Central memory CD8-positive, alpha-beta T cell (primary cell): ENCODE data around the gene ERC2.

ENCODE experiments used
- ATAC-seq: fragments of 150-1000 bp; cut with Tn5 transposase; replicated peaks from 2 replicates; pipeline ENCODE4 v1.10.0; 2022; ENCODE audit warnings: mild to moderate bottlenecking, moderate FRiP score, moderate number of reproducible peaks; ENCODE audit not compliant: poor library complexity, severe bottlenecking; ENCODE audit errors: extremely low read depth
- DNase-seq, 2 donors: peaks; one replicate each; pipeline ENCODE4 v3.0.0; 2021; ENCODE audit warnings: low spot score in 2 of 2
- H3K27ac Mint-ChIP-seq: one replicate; pipeline ENCODE4 v1.8.0; 2022; ENCODE audit warnings: low read depth, mild to moderate bottlenecking, moderate library complexity, mixed read lengths
- H3K27me3 Mint-ChIP-seq: one replicate; pipeline ENCODE4 v1.8.0; 2022; ENCODE audit warnings: mixed read lengths
- H3K36me3 Mint-ChIP-seq: one replicate; pipeline ENCODE4 v1.8.0; 2022; ENCODE audit warnings: mild to moderate bottlenecking, moderate library complexity, mixed read lengths; ENCODE audit not compliant: insufficient read depth
- H3K4me1 Mint-ChIP-seq: one replicate; pipeline ENCODE4 v1.8.0; 2022; ENCODE audit warnings: mixed read lengths
- H3K4me3 Mint-ChIP-seq: one replicate; pipeline ENCODE4 v1.8.0; 2022; ENCODE audit warnings: mild to moderate bottlenecking, moderate library complexity, mixed read lengths
- H3K9me3 Mint-ChIP-seq: one replicate; pipeline ENCODE4 v1.8.0; 2022; ENCODE audit warnings: mixed read lengths

The ERC2 gene

DNA sequence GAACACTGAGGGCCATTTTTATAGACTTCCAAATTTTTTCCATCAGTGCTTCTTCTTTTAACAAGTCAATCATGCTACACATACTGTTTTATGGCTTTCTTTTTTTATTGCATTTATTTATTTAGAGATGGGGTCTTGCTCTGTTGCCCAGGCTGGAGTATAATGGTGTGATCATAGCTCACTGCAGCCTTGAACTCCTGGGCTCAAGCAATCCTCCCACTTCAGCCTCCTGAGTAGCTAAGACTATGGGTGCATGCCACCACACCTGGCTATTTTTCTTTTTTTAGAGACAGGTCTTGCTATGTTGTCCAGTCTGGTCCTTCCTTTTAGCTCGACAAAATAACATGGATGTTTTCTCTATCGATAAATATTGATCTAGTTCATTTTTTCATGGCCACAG is 555.4 kb downstream of the ERC2 start:
- ATAC-seq (no peak), DNase-seq (no peak)
- no peaks in the 10 kb centered on the region for H3K4me1 Mint-ChIP-seq
- H3K27ac Mint-ChIP-seq = no peak overlapping the region
- peaks cover 13% of the 10 kb centered on the region for H3K9me3 Mint-ChIP-seq
- H3K27me3 Mint-ChIP-seq = no peaks in the 10 kb centered on the region
- H3K36me3 Mint-ChIP-seq = no peaks in the 10 kb centered on the region
- no peak overlapping the region for H3K4me3 Mint-ChIP-seq

- no peak for ATAC-seq
- Mint-ChIP-seq H3K36me3 (no peaks in the 10 kb centered on the region), H3K27ac (no peak overlapping the region), H3K4me3 (no peak overlapping the region), H3K27me3 (no peaks in the 10 kb centered on the region), H3K4me1 (no peaks in the 10 kb centered on the region), H3K9me3 (peaks cover 13% of the 10 kb centered on the region)
- no peak for DNase-seq
Measured at GRCh38 chr3:55911266-55911665, 557.0 kb downstream of the ERC2 start.

- no peaks in the 10 kb centered on the region for H3K27me3 Mint-ChIP-seq
- DNase-seq = no peak
- H3K27ac Mint-ChIP-seq = no peak overlapping the region
- no peak overlapping the region for H3K4me3 Mint-ChIP-seq
- H3K4me1 Mint-ChIP-seq = no peaks in the 10 kb centered on the region
- H3K36me3 Mint-ChIP-seq = no peaks in the 10 kb centered on the region
- H3K9me3 Mint-ChIP-seq = peaks cover 13% of the 10 kb centered on the region
- ATAC-seq = no peak
Measured at GRCh38 chr3:55910543-55910942, 557.7 kb downstream of the ERC2 start.

DNA sequence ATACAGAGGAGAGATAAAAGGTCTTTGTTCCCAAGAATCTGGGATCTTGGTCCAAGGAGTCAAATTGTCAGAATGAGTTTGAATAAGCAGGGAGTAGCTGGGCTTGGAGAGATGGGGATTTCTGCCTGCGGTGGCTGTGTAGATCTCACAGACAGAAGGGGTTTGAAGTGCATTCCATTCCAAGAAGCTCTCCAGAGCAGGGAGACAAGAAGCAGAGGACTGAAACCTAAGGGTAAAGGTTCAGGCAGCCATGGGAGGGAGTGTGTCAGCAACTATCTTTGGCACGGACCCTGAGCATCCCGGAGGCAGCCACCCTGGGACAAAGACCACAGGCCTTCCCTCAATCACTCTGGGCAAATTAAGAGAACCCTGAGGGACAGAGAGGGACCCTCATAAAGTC is 558.9 kb downstream of the ERC2 start:
- Mint-ChIP-seq H3K27me3 (no peaks in the 10 kb centered on the region), H3K27ac (no peak overlapping the region), H3K4me3 (no peak overlapping the region), H3K4me1 (no peaks in the 10 kb centered on the region), H3K9me3 (peaks cover 7% of the 10 kb centered on the region), H3K36me3 (no peaks in the 10 kb centered on the region)
- DNase-seq (no peak), ATAC-seq (no peak)

DNA sequence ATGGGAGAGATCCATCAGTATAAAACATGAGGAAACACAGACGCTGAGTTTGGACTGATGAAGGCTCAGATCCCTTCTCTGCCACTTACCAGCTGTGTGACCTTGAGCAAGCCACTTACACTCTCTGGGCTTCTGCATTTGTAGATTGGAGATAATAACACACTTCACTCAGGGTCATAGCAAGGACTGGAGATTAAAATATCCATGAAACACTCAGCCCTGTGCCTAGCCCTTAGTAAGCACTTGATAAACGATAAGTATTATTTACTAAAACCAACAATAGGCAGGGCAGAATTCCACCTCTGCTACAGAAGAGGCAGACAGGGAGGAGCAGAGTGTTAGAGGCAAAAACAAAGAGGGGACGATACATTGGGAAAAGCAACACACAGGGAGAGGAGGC is 560.7 kb downstream of the ERC2 start:
- no peak for ATAC-seq
- no peaks in the 10 kb centered on the region for H3K36me3 Mint-ChIP-seq
- no peaks in the 10 kb centered on the region for H3K4me1 Mint-ChIP-seq
- H3K4me3 Mint-ChIP-seq = no peak overlapping the region
- DNase-seq = no peak
- H3K27ac Mint-ChIP-seq = no peak overlapping the region
- H3K9me3 Mint-ChIP-seq = peaks cover 6% of the 10 kb centered on the region
- no peaks in the 10 kb centered on the region for H3K27me3 Mint-ChIP-seq

DNA sequence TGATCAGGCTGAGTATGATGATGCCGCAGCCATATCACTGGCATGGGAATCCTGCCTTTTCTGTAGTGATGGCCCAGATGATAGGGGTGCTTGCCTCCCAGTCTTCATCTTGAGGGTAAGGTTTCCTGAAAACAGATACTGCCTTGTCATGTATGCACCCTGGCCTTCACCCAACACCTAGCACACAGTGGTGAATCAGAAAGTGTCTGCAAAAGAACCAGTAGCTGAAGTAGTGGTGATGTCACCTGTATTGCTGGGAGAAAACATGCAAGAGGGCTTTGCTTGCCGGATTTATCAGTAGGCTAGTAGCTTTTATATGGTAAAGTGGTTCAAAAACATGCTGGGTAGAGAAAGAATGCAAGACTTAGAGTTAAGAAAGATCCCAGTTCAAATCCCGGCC is 561.4 kb downstream of the ERC2 start:
- H3K36me3 Mint-ChIP-seq = no peaks in the 10 kb centered on the region
- H3K27ac Mint-ChIP-seq = no peak overlapping the region
- no peaks in the 10 kb centered on the region for H3K27me3 Mint-ChIP-seq
- no peak overlapping the region for H3K4me3 Mint-ChIP-seq
- no peak for ATAC-seq
- peaks cover 6% of the 10 kb centered on the region for H3K9me3 Mint-ChIP-seq
- no peaks in the 10 kb centered on the region for H3K4me1 Mint-ChIP-seq
- no peak for DNase-seq

GRCh38 chr3:55904716-55905115 is 563.6 kb downstream of the ERC2 start:
- Mint-ChIP-seq H3K9me3 (peaks cover 6% of the 10 kb centered on the region), H3K27me3 (no peaks in the 10 kb centered on the region), H3K4me3 (no peak overlapping the region), H3K36me3 (no peaks in the 10 kb centered on the region), H3K27ac (no peak overlapping the region), H3K4me1 (no peaks in the 10 kb centered on the region)
- no peak for ATAC-seq
- DNase-seq = no peak

DNA sequence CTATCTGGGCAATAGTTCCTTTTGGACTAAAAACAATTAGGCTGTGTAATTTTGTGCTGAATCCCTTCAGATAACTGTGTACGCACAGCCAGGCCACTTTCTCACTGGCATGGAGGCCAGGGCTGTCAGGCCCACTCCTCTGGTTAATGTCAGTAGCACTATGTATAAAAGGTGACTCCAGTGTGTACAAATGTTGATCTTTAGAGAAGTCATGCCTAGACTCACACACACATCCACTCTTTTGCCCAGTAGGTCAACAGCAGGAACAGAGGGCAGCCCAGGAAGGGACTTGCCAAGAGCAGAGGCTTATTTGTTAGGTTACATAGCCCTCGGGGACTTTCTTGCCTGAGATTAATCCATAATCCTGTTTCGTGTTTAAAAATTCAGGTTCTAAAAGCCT is 564.6 kb downstream of the ERC2 start:
- Mint-ChIP-seq H3K27me3 (no peaks in the 10 kb centered on the region), H3K27ac (no peak overlapping the region), H3K4me1 (no peaks in the 10 kb centered on the region), H3K36me3 (no peaks in the 10 kb centered on the region), H3K4me3 (no peak overlapping the region), H3K9me3 (peaks cover 6% of the 10 kb centered on the region)
- no peak for DNase-seq
- ATAC-seq = no peak

DNA sequence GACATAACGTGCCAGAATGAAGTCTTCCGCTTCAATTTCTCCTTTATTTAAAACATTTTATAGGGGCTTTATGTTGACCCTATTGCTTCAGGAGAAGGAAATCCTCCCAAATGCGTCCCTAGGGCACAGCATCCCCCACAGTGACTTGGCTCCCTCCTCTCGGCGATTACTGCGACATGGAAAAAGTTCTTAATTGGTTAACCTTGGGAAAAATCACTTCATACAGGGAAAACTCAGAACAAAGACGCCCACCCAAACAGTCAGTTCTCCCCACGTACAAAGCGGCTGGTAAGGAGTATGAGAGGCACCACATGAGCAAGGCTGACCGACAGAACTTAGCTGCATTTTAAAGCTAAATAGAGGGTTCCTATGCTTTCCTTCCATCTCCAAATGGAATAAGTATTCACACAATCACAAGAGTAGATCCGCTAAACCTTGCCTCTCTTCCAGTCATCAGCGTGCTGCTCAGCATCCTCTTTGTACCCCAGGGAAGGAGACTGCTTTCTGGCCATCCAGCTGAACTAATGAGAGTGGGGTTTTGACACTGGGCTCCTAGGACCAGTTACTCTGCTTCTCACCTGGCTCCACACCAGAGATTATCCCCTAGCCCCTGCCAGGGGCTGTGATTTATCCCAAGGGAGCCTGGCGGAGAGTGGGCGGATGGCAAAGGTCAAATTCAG is 565.9 kb downstream of the ERC2 start:
- Mint-ChIP-seq H3K4me1 (no peaks in the 10 kb centered on the region), H3K27ac (no peak overlapping the region), H3K4me3 (no peak overlapping the region), H3K27me3 (no peaks in the 10 kb centered on the region), H3K36me3 (no peaks in the 10 kb centered on the region), H3K9me3 (no peaks in the 10 kb centered on the region)
- ATAC-seq = no peak
- DNase-seq = no peak

DNA sequence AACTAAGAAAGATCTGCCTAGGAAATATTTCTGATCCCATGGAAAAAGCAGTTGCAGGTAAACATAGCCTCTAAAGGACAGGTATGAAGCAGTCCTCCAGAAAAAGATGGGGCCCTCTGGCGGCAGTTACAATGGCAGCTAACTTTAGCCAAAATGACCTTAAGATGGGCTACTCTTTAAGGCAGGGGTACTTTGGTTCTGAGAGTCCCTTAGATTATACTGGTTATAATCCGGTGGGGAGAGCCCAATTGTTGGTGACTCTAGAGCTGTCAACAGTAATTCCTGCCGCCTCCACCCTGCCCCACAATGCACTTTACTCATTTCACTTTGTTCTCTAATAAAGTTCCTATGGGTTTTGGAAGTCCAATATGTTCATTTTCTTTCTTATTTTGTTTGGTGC is 568.4 kb downstream of the ERC2 start:
- no peaks in the 10 kb centered on the region for H3K4me1 Mint-ChIP-seq
- H3K27me3 Mint-ChIP-seq = no peaks in the 10 kb centered on the region
- H3K36me3 Mint-ChIP-seq = no peaks in the 10 kb centered on the region
- no peak overlapping the region for H3K27ac Mint-ChIP-seq
- ATAC-seq (no peak), DNase-seq (no peak)
- no peak overlapping the region for H3K4me3 Mint-ChIP-seq
- H3K9me3 Mint-ChIP-seq = peaks cover 5% of the 10 kb centered on the region

GRCh38 chr3:55897573-55898224 is 570.6 kb downstream of the ERC2 start:
- no peak for ATAC-seq
- Mint-ChIP-seq H3K4me1 (no peaks in the 10 kb centered on the region), H3K36me3 (no peaks in the 10 kb centered on the region), H3K4me3 (no peak overlapping the region), H3K9me3 (peaks cover 12% of the 10 kb centered on the region), H3K27me3 (no peaks in the 10 kb centered on the region), H3K27ac (no peak overlapping the region)
- DNase-seq = no peak

DNA sequence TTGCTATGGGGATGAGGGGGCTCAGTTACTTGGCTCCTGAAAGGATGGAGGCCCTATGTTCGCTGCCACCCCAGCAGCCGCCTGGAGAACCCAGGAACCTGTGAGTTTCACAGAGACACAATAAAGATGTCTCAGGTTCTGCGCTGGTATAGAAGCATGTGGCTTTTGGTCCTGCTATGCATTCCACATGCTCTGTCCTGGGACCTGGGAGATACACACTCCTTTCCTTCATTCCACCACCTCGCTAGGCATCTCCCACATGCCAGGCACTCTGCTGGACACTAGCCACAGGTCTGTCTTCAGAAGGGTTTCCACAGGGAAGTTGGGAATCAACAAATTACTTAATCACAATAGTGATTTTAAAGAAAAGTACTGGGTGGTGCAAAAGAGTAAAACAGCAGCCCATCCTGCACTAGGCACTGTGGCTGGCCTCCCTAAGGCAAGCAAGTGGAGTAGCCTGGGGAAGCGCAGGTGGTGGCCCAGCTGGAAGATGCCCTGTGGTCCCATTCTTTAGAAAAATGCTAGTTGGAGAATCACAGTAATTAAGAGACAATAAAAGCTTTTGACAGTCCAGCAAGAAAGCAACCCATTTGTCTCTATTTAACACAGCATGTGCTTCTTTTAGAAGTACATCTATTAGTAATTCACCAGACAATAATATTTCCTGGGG is 572.2 kb downstream of the ERC2 start:
- DNase-seq = no peak
- no peaks in the 10 kb centered on the region for H3K4me1 Mint-ChIP-seq
- no peaks in the 10 kb centered on the region for H3K27me3 Mint-ChIP-seq
- H3K9me3 Mint-ChIP-seq = peaks cover 12% of the 10 kb centered on the region
- no peaks in the 10 kb centered on the region for H3K36me3 Mint-ChIP-seq
- ATAC-seq = no peak
- no peak overlapping the region for H3K27ac Mint-ChIP-seq
- no peak overlapping the region for H3K4me3 Mint-ChIP-seq

GRCh38 chr3:55894605-55895004 is 573.7 kb downstream of the ERC2 start:
- Mint-ChIP-seq H3K36me3 (no peaks in the 10 kb centered on the region), H3K9me3 (peaks cover 12% of the 10 kb centered on the region), H3K4me3 (no peak overlapping the region), H3K27ac (no peak overlapping the region), H3K4me1 (no peaks in the 10 kb centered on the region), H3K27me3 (no peaks in the 10 kb centered on the region)
- DNase-seq = no peak
- ATAC-seq = no peak
